H9 (cell line): ENCODE measurements around the gene GLB1L2. TPM values are rescaled to one million over a fixed set of nuclear protein-coding genes. Genes with fewer than 3 reads are reported as not detected.

ENCODE experiments used
- DNase-seq: peaks from one replicate; pipeline ENCODE4 v3.0.0-alpha.2; 2017
- H2AFZ ChIP-seq: one replicate; pipeline ENCODE4 v1.6.1; 2013; ENCODE audit warnings: mild to moderate bottlenecking, low read length, control low read depth, moderate library complexity
- H2AK5ac ChIP-seq: 2 replicates; pipeline ENCODE4 v1.6.1; 2013; ENCODE audit warnings: low read length, control low read depth, mixed read lengths; ENCODE audit not compliant: insufficient read length
- H2BK120ac ChIP-seq: one replicate; pipeline ENCODE4 v1.6.1; 2013; ENCODE audit warnings: low read depth, mild to moderate bottlenecking, low read length, control low read depth, inconsistent platforms; ENCODE audit not compliant: poor library complexity, severe bottlenecking
- H2BK12ac ChIP-seq: 2 replicates; pipeline ENCODE4 v1.6.1; 2013; ENCODE audit warnings: low read length, control low read depth, mixed read lengths, low read depth; ENCODE audit not compliant: insufficient read length
- H2BK15ac ChIP-seq: 2 replicates; pipeline ENCODE4 v1.6.1; 2013; ENCODE audit warnings: low read depth, low read length, control low read depth
- H2BK20ac ChIP-seq: one replicate; pipeline ENCODE4 v1.6.1; 2013; ENCODE audit warnings: low read depth, mild to moderate bottlenecking, low read length, control low read depth, inconsistent platforms; ENCODE audit not compliant: poor library complexity, severe bottlenecking
- H2BK5ac ChIP-seq: 2 replicates; pipeline ENCODE4 v1.6.1; 2013; ENCODE audit warnings: low read length, control low read depth, mixed read lengths; ENCODE audit not compliant: insufficient read length
- H3K14ac ChIP-seq: 2 replicates; pipeline ENCODE4 v1.6.1; 2013; ENCODE audit warnings: low read length, control low read depth; ENCODE audit not compliant: insufficient read depth
- H3K18ac ChIP-seq: 2 replicates; pipeline ENCODE4 v1.6.1; 2013; ENCODE audit warnings: low read depth, mild to moderate bottlenecking, mixed read lengths, low read length, control low read depth; ENCODE audit not compliant: insufficient read length
- H3K23ac ChIP-seq: 2 replicates; pipeline ENCODE4 v1.6.1; 2013; ENCODE audit warnings: low read length, control low read depth, mixed read lengths, low read depth; ENCODE audit not compliant: insufficient read length
- H3K23me2 ChIP-seq: 2 replicates; pipeline ENCODE4 v1.6.1; 2013; ENCODE audit warnings: low read depth, mild to moderate bottlenecking, mixed read lengths, low read length, control low read depth; ENCODE audit not compliant: insufficient read length, poor library complexity, severe bottlenecking
- H3K27ac ChIP-seq: 2 replicates; pipeline ENCODE4 v1.5.1; 2013; ENCODE audit warnings: low read length, control low read depth, mixed read lengths, low read depth; ENCODE audit not compliant: insufficient read length
- H3K27me3 ChIP-seq: 2 replicates; pipeline ENCODE4 v1.6.1; 2013; ENCODE audit warnings: low read length, control low read depth, inconsistent platforms; ENCODE audit not compliant: insufficient read depth
- H3K4ac ChIP-seq: 2 replicates; pipeline ENCODE4 v1.6.1; 2013; ENCODE audit warnings: low read depth, mild to moderate bottlenecking, control low read depth, inconsistent platforms, low read length, moderate library complexity
- H3K4me1 ChIP-seq: 2 replicates; pipeline ENCODE4 v1.6.1; 2013; ENCODE audit warnings: low read length, control low read depth, inconsistent platforms; ENCODE audit not compliant: insufficient read depth
- H3K4me2 ChIP-seq: 2 replicates; pipeline ENCODE4 v1.6.1; 2013; ENCODE audit warnings: low read length, control low read depth, mixed read lengths; ENCODE audit not compliant: insufficient read length, insufficient read depth
- H3K56ac ChIP-seq: 2 replicates; pipeline ENCODE4 v1.6.1; 2013; ENCODE audit warnings: low read depth, mild to moderate bottlenecking, mixed read lengths, low read length, control low read depth; ENCODE audit not compliant: insufficient read length
- H3K79me1 ChIP-seq: 2 replicates; pipeline ENCODE4 v1.6.1; 2013; ENCODE audit warnings: low read depth, mild to moderate bottlenecking, moderate library complexity, low read length, control low read depth, inconsistent platforms; ENCODE audit not compliant: insufficient read depth, poor library complexity, severe bottlenecking
- H3K79me2 ChIP-seq: 2 replicates; pipeline ENCODE4 v1.6.1; 2013; ENCODE audit warnings: low read length, control low read depth, inconsistent platforms; ENCODE audit not compliant: insufficient read depth
- H3K9ac ChIP-seq: 2 replicates; pipeline ENCODE4 v1.6.1; 2013; ENCODE audit warnings: low read length, control low read depth, mixed read lengths; ENCODE audit not compliant: insufficient read length; ENCODE audit errors: extremely low read depth
- H3K9me3 ChIP-seq: one replicate; pipeline ENCODE4 v1.6.1; 2013; ENCODE audit warnings: low read depth, low read length, inconsistent platforms; ENCODE audit not compliant: control insufficient read depth
- H3T11ph ChIP-seq: one replicate; pipeline ENCODE4 v1.6.1; 2013; ENCODE audit warnings: mild to moderate bottlenecking, low read length, control low read depth, inconsistent platforms
- H4K20me1 ChIP-seq: one replicate; pipeline ENCODE4 v1.6.1; 2013; ENCODE audit not compliant: control insufficient read depth, insufficient read length, insufficient read depth
- H4K5ac ChIP-seq: 2 replicates; pipeline ENCODE4 v1.6.1; 2013; ENCODE audit warnings: low read depth, mild to moderate bottlenecking, mixed read lengths, low read length, control low read depth; ENCODE audit not compliant: insufficient read length
- H4K8ac ChIP-seq: replicated peaks from 2 replicates; pipeline ENCODE4 v1.6.1; 2013; ENCODE audit warnings: low read length, control low read depth, mixed read lengths, low read depth; ENCODE audit not compliant: insufficient read length
- H4K91ac ChIP-seq: 2 replicates; pipeline ENCODE4 v1.6.1; 2013; ENCODE audit warnings: low read depth, mild to moderate bottlenecking, moderate library complexity, mixed read lengths, low read length, control low read depth; ENCODE audit not compliant: insufficient read length
- H3K27ac Mint-ChIP-seq, 3 experiments: 2 replicates in 2 of 3; 3 replicates in 1 of 3; pipeline ENCODE4 v1.8.0; 2020 to 2021; ENCODE audit warnings: mixed read lengths in 3 of 3, mild to moderate bottlenecking in 1 of 3, moderate library complexity in 1 of 3
- H3K27me3 Mint-ChIP-seq: 2 replicates; pipeline ENCODE4 v1.8.0; 2021; ENCODE audit warnings: low read depth, mild to moderate bottlenecking, moderate library complexity, mixed read lengths
- H3K36me3 Mint-ChIP-seq, 3 experiments: 2 replicates in 2 of 3; 3 replicates in 1 of 3; pipeline ENCODE4 v1.8.0; 2020 to 2021; ENCODE audit warnings: low read depth in 3 of 3, mixed read lengths in 3 of 3; ENCODE audit not compliant: insufficient read depth in 1 of 3
- H3K4me1 Mint-ChIP-seq, 2 experiments: 2 replicates each; pipeline ENCODE4 v1.8.0; 2020; ENCODE audit warnings: mixed read lengths in 2 of 2
- H3K4me3 Mint-ChIP-seq, 2 experiments: 2 replicates in 1 of 2; 3 replicates in 1 of 2; pipeline ENCODE4 v1.8.0; 2020 to 2021; ENCODE audit warnings: mild to moderate bottlenecking in 2 of 2, mixed read lengths in 2 of 2, moderate library complexity in 1 of 2
- H3K9me3 Mint-ChIP-seq, 2 experiments: 2 replicates in 1 of 2; 3 replicates in 1 of 2; pipeline ENCODE4 v1.8.0; 2020; ENCODE audit warnings: mild to moderate bottlenecking in 2 of 2, mixed read lengths in 2 of 2, moderate library complexity in 1 of 2
- WGBS: extraction: QIAGEN DNeasy Blood & Tissue Kit; methylation state at CpG from one replicate; pipeline ENCODE4 v1.1.7; 2013; ENCODE audit warnings: missing lambda C conversion rate, low lambda C conversion rate, mixed read lengths; ENCODE audit not compliant: insufficient read length; ENCODE audit errors: extremely low coverage; 5-methylcytosine and 5-hydroxymethylcytosine counted together
- total RNA-seq: library from RNA; stranded (reverse); gene quantifications from 2 replicates; pipeline ENCODE4 v1.2.1, GENCODE V29; 2021
- TF ChIP-seq, protein P1 (sequence below): fragments of 200-600 bp; sonication (generic); conservative IDR thresholded peaks from 3 replicates; pipeline ENCODE4 v1.8.0; 2021; ENCODE audit warnings: antibody characterized with exemption, mild to moderate bottlenecking

GLB1L2 gene
- total RNA-seq, 1 experiment from 2014 or later: 2.4 TPM

DNA sequence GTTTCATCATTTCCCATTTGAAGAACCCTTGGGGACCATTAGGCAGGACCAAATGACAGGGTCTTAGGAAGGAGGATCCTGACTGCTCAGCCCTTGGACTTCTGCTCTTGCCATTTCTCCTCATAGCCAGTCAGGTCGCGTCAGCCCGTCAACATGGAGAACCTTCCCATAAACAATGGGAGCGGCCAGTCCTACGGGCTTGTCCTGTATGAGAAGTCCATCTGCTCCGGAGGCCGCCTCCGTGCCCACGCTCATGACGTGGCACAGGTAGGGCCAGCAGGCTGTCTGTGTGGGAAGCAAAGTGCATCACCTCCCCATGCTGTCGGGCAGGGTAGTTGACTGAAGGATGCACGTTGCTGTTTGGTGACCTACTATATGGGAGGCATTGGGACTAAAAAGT lies 19.6 kb upstream of the GLB1L2 start:
- H2BK120ac ChIP-seq: no peak overlapping the region
- H3K9me3 ChIP-seq: peaks cover 5% of the 10 kb centered on the region
- no peak overlapping the region for H3K18ac ChIP-seq
- no peak overlapping the region for H3K56ac ChIP-seq
- H4K5ac ChIP-seq: no peak overlapping the region
- no peak overlapping the region for H2BK12ac ChIP-seq
- TF ChIP-seq, protein P1, sequence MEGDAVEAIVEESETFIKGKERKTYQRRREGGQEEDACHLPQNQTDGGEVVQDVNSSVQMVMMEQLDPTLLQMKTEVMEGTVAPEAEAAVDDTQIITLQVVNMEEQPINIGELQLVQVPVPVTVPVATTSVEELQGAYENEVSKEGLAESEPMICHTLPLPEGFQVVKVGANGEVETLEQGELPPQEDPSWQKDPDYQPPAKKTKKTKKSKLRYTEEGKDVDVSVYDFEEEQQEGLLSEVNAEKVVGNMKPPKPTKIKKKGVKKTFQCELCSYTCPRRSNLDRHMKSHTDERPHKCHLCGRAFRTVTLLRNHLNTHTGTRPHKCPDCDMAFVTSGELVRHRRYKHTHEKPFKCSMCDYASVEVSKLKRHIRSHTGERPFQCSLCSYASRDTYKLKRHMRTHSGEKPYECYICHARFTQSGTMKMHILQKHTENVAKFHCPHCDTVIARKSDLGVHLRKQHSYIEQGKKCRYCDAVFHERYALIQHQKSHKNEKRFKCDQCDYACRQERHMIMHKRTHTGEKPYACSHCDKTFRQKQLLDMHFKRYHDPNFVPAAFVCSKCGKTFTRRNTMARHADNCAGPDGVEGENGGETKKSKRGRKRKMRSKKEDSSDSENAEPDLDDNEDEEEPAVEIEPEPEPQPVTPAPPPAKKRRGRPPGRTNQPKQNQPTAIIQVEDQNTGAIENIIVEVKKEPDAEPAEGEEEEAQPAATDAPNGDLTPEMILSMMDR: no peak
- no peak overlapping the region for H2AFZ ChIP-seq
- H2BK20ac ChIP-seq: no peak overlapping the region
- H4K20me1 ChIP-seq: no peaks in the 10 kb centered on the region
- no peak overlapping the region for H2BK15ac ChIP-seq
- Mint-ChIP-seq H3K27me3 (no peaks in the 10 kb centered on the region; the same call in 1 of the 2 replicates), H3K36me3 (peaks cover 22 to 43% (median 32%) of the 10 kb centered on the region in 3 experiments), H3K9me3 (peaks cover 3 to 7% of the 10 kb centered on the region in 2 experiments; a peak in 2 of 5 replicates), H3K4me1 (peaks cover 0 to 2% of the 10 kb centered on the region in 2 experiments; a peak in 3 of 4 replicates), H3K4me3 (no peak overlapping the region), H3K27ac (no peak overlapping the region; a peak in 1 of 7 replicates)
- no peak for DNase-seq
- H3K4ac ChIP-seq: no peak overlapping the region
- H3K79me2 ChIP-seq: no peaks in the 10 kb centered on the region
- no peaks in the 10 kb centered on the region for H3K23me2 ChIP-seq
- WGBS: no CpG with 5 or more reads among the region's 12 CpGs
- H4K8ac ChIP-seq: no peak overlapping the region
- H2BK5ac ChIP-seq: no peak overlapping the region
- H3K27me3 ChIP-seq: no peaks in the 10 kb centered on the region
- H3T11ph ChIP-seq: no peak overlapping the region
- H3K14ac ChIP-seq: no peak overlapping the region
- H3K79me1 ChIP-seq: no peaks in the 10 kb centered on the region
- no peak overlapping the region for H3K4me2 ChIP-seq
- no peak overlapping the region for H3K23ac ChIP-seq
- H3K4me1 ChIP-seq: no peaks in the 10 kb centered on the region
- H3K9ac ChIP-seq: no peak overlapping the region
- no peak overlapping the region for H2AK5ac ChIP-seq
- H4K91ac ChIP-seq: no peak overlapping the region
- H3K27ac ChIP-seq: no peak overlapping the region
